ENCODE measurements around the gene PDE5A. TPM values are rescaled to one million over a fixed set of nuclear protein-coding genes. Genes with fewer than 3 reads are reported as not detected.

Gene PDE5A
- polyA plus RNA-seq, 1 donor from 2014 or later = 2.0 TPM

DNA sequence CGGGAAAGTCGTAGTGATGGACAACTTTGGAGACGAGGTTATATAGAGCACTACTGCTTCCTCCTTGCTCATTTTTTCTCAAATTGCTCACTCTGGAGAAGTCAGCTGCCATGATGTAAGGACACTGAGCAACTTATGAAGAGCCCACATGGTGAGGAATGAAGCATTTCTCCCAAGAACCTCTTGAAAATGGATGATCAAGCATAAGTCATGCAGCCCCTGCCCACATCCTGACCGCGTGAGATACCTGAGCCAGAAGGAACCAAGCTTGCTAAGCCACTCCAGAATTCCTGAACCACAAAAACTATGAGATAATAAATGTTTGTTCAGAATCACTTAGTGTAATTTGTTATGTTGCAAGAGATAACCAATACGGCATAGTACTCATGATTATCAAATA, 42.8 kb downstream of the PDE5A start:
- peaks cover 3% of the 10 kb centered on the region for H3K36me3 Mint-ChIP-seq
- no peaks in the 10 kb centered on the region for H3K4me1 Mint-ChIP-seq
- H3K9me3 Mint-ChIP-seq = no peaks in the 10 kb centered on the region
- peaks cover 2% of the 10 kb centered on the region for H3K27me3 Mint-ChIP-seq
- H3K4me3 Mint-ChIP-seq = no peak overlapping the region
- H3K27ac Mint-ChIP-seq = no peak overlapping the region

DNA sequence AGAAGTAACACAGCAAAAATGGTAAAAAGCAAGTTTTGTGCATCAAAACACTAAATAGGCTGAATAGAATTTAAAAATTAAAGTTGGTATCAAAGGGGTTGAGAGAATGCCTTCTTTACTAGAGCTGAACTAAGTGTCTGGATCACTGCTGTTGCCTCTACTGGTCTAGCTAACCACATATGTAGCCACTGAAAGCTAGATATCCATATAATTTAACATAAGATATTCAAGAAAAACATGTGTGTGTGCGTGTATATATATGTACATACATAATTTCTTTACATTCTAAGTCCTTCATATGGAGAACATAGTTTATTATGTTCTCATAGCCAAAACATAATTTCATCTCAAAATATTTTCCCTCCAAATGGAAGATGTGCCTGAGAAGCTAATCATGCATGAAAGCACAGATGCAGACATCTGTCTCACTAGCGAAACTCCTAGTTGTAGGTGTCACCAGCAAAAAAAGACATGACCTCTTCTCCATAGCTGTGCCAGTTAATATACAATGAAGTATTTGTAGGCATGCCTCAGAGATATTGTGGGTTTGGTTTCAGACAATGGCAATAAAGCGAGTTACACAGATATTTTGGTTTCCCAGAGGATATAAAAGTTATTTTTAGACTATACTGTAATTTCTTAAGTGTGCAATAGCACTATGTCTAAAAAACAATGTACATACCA, 47.3 kb downstream of the PDE5A start:
- Mint-ChIP-seq H3K4me3 (no peak overlapping the region), H3K36me3 (peaks cover 3% of the 10 kb centered on the region), H3K4me1 (no peaks in the 10 kb centered on the region), H3K9me3 (no peaks in the 10 kb centered on the region), H3K27ac (no peak overlapping the region), H3K27me3 (peaks cover 4% of the 10 kb centered on the region)

DNA sequence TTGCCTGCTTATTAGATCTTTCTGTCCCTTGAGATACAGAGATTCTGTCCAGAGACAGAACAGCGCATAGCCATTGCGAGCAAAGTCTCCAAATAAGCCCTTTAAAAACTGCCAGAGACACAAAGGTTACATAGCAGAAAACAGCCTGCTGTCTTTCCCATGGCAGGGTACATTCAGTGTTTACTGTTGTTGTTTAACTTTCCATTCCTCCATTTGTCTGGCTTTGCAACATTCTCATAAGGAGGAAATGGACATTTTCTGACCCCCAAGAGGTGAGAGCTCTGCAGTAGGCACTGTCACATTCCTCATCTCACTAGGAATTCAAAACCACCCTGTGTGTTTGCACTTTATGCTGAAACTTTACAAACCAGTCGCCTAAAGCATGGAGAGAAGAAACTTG, 48.3 kb downstream of the PDE5A start:
- no peak overlapping the region for H3K4me3 Mint-ChIP-seq
- no peaks in the 10 kb centered on the region for H3K9me3 Mint-ChIP-seq
- no peaks in the 10 kb centered on the region for H3K4me1 Mint-ChIP-seq
- peaks cover 3% of the 10 kb centered on the region for H3K36me3 Mint-ChIP-seq
- peaks cover 4% of the 10 kb centered on the region for H3K27me3 Mint-ChIP-seq
- no peak overlapping the region for H3K27ac Mint-ChIP-seq

DNA sequence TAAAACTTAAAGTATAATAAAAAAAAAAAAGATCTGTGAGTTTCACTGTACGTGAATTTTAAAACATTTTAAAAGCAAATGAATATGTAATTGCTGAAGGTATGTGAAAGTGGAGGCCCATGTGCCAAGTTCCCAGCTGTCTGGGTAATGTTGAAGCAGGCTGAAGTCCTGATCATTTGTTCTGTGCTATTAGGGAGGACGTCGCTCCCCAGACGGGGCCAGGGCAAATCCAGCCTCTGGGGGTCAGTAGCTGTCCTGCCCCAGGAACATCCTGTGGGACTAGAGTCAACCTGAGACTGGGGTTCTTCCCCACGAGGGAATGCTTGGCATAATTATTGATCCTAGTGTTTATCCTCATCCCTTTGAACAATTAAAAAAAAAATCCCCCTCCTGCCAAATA, 48.8 kb downstream of the PDE5A start:
- Mint-ChIP-seq H3K27me3 (peaks cover 5% of the 10 kb centered on the region), H3K9me3 (peaks cover 0 to under 1% (median 0%) of the 10 kb centered on the region in 3 donors), H3K36me3 (peaks cover 3% of the 10 kb centered on the region), H3K4me3 (no peak overlapping the region), H3K4me1 (no peaks in the 10 kb centered on the region), H3K27ac (no peak overlapping the region)

DNA sequence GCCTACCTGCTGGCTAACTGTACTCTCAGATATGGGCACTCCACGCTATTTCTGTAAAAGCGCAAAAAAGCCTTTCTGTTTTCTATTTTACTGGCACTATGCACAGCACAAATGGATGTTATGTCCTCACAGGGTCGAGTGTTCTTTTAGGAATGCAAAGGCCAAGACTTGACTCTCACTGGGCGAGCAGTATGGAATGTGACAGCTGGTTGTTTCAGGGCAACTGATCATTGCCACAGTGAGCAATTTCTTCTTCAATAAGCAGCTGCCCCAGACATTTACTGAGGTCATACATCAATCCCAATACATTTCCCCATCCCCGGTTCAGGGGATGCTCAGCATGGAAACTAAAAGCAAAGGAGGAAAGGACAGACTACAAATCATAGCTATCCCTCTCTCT, 58.2 kb downstream of the PDE5A start:
- Mint-ChIP-seq H3K9me3 (peaks cover 0 to 8% (median 0%) of the 10 kb centered on the region in 3 donors), H3K4me1 (no peaks in the 10 kb centered on the region)

DNA sequence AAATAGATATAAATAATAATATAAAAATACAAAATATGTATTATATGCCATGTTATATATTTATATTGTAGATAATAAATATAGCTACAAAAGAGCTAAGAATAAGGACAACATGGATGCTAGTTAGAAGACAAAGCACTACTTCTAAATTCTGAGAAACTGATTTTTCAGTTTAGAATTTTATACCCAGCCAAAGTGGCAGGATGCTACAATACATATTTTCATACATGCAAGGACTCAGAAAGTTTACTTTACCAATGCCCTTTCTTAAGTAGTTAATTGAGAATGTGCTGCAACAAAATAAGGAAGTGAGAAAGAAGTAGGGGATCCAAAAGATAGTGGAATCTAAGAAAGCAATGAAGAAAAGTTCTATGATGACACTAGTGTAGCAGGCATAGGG, 64.5 kb downstream of the PDE5A start:
- Mint-ChIP-seq H3K9me3 (peaks cover 6 to 16% (median 9%) of the 10 kb centered on the region in 3 donors), H3K27me3 (no peaks in the 10 kb centered on the region), H3K4me3 (no peak overlapping the region), H3K36me3 (no peaks in the 10 kb centered on the region), H3K27ac (no peak overlapping the region), H3K4me1 (no peaks in the 10 kb centered on the region)

More for the DNA sequence above, 58.2 kb downstream of the PDE5A start:
- Mint-ChIP-seq H3K27me3 (peaks cover 2% of the 10 kb centered on the region), H3K27ac (no peak overlapping the region), H3K36me3 (no peaks in the 10 kb centered on the region), H3K4me3 (no peak overlapping the region)

DNA sequence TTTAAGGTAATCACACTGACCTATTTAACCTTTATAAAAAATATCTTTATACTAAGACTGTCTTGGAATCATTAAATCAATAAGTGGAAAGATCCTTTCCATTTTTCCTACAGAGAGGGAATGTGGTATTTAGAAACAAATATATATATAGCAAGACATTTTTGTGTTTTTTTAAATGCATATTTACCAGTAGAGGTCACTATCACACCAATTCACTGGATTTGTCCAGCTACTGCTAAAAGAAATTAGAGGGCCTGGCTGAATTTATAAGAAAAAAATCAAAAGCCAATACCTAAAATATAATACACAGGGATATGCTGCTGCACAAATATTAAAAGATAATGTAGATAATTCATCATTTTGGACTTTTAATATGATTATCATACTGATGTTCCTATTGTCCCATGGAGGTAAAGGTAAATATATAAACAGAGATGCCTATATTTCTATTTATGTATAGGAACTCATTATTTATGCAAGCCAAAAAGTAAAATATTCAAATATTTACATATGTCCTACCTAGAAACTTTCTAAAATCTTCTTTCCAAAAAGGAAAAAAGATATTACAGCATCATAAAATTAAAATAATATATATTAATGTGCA, 69.5 kb downstream of the PDE5A start:
- no peaks in the 10 kb centered on the region for H3K36me3 Mint-ChIP-seq
- peaks cover 4 to 8% (median 6%) of the 10 kb centered on the region in 3 donors for H3K9me3 Mint-ChIP-seq
- H3K4me1 Mint-ChIP-seq = no peaks in the 10 kb centered on the region
- H3K27ac Mint-ChIP-seq = no peak overlapping the region
- H3K27me3 Mint-ChIP-seq = no peaks in the 10 kb centered on the region
- no peak overlapping the region for H3K4me3 Mint-ChIP-seq

DNA sequence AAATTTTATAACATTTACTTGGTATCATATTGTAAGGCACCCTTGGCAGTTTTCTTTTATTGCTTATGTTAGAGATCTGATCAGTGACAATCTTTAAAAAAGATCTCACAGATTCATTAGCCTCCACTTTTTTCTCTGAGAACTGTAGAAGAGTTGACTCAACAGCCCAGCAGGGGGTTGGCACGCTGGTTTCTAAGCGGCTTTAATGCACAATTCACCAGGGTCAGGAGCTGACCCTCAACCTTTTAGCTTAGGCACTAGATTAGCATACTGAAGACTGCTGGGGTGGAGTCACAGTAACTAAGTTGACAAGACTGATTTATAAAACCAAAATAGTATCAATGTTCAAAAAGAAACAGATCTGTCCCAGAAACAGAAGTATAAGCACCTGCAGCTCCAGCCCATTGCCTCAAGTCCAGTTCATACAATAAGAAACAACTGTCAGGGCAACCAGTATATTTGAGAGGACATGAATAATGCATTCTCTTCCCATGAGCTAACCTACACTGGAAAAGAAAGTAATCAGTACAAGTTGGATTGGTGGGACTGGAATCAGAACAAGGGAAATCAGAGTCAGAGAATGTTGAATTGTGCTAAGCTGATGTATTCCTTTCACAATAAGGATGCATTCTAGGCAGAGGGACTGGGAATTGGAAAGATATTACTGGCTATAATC, 77.6 kb downstream of the PDE5A start:
- Mint-ChIP-seq H3K27ac (no peak overlapping the region), H3K4me1 (peaks cover 0 to 3% (median 0%) of the 10 kb centered on the region in 3 donors), H3K27me3 (no peaks in the 10 kb centered on the region), H3K9me3 (no peaks in the 10 kb centered on the region), H3K36me3 (peaks cover 4% of the 10 kb centered on the region), H3K4me3 (no peak overlapping the region)

DNA sequence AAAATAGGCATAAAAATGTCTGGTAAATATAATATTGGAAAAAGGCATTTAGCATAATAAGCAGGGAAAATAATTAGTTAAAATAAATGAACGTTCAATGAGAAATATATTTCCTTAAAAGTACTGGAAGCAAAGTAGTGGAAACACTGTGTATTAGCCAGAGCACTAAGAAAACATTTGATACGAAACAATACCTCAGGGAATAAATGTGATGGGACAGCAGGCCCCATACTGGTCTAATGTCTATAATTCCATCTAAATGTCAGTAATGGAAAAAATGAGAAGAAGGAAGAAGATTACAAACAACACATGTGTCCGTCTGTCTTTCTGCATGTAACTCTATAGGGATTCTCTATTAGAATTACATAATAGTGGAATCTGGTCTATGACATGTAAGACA, 79.0 kb downstream of the PDE5A start:
- Mint-ChIP-seq H3K27ac (no peak overlapping the region), H3K9me3 (no peaks in the 10 kb centered on the region), H3K4me3 (no peak overlapping the region), H3K4me1 (peaks cover 0 to 3% (median 0%) of the 10 kb centered on the region in 3 donors), H3K27me3 (no peaks in the 10 kb centered on the region), H3K36me3 (peaks cover 4% of the 10 kb centered on the region)

DNA sequence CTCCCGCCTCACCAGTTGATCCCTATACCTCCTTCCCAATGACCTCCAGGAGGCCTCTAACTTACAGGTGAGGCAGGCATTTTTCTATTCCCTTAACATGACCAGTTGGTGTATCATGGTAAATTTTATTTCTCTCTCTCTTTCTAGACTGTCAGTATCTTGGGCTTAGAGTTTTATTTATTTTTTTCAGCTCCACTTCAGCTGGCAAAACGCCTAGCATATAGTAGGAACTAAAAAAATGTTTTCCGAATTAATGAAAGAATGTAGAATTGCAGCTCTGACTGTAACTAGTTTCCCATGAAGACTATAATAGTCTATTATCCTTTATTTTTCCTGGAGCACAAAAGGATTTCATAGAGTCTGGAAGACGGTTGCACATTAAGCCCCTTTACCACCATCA, 84.8 kb downstream of the PDE5A start:
- no peaks in the 10 kb centered on the region for H3K9me3 Mint-ChIP-seq
- no peaks in the 10 kb centered on the region for H3K4me1 Mint-ChIP-seq
- H3K27ac Mint-ChIP-seq = no peak overlapping the region
- H3K4me3 Mint-ChIP-seq = no peak overlapping the region
- H3K36me3 Mint-ChIP-seq = peaks cover 4% of the 10 kb centered on the region
- H3K27me3 Mint-ChIP-seq = no peaks in the 10 kb centered on the region

DNA sequence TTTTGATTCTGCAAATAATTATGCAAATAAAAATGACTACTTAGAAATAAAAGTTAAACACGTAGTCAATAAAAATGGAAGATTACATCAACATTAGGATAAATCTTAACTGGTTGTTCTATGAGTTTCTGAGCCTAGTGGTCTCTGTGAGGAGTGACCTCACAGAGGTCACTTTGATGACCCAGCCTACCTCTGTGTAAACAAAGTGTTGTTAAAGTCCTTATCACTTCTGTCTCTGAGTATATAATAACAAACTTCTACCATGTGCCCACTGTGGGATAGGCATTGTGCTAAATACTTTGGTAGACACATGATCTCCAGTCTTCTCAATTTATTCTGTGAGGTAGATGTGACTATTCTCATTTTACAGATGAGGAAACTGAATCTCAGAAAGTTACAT, 85.4 kb downstream of the PDE5A start:
- Mint-ChIP-seq H3K4me1 (no peaks in the 10 kb centered on the region), H3K4me3 (no peak overlapping the region), H3K9me3 (no peaks in the 10 kb centered on the region), H3K36me3 (peaks cover 4% of the 10 kb centered on the region), H3K27me3 (no peaks in the 10 kb centered on the region), H3K27ac (no peak overlapping the region)

DNA sequence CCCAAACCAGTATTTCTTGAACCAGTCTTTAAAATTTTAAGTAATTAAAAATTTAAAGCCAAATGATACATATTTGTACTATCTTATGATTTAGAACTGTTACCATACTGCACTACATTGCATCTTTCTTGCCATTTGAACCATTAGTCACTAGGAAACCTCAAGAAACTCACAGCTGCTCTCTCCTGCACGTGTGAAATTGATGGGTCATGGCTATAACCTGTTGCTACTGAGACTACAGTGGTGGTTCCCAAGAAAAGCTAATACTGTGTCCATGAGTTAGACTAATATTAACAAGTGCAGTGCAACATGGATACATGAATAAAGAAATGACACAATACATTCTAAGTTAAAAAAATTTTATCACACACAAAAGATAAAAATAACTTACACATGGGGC, 88.4 kb downstream of the PDE5A start:
- peaks cover 6% of the 10 kb centered on the region for H3K36me3 Mint-ChIP-seq
- no peaks in the 10 kb centered on the region for H3K27me3 Mint-ChIP-seq
- H3K4me1 Mint-ChIP-seq = peaks cover 11 to 14% (median 13%) of the 10 kb centered on the region in 3 donors
- H3K4me3 Mint-ChIP-seq = no peak overlapping the region
- H3K9me3 Mint-ChIP-seq = no peaks in the 10 kb centered on the region
- no peak overlapping the region for H3K27ac Mint-ChIP-seq

DNA sequence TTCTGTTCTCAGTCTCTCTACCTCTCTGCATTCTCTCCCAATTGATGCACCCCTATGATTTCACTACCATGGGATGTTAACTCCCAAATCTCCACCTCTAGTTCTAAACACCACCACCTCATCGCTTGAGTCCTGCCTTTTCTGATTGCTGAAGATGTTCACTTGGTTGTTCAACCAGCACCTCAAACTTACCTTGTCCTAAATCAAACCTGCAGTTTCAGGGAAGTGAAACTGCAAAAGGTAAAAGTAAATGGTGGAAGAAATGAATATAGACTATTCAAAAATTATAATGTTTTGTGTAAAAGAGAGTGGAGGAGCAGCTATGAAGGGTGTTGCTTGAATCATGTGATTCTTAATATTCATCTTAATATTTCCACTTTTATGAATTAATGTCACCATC, 91.0 kb downstream of the PDE5A start:
- Mint-ChIP-seq H3K27ac (peak overlapping the region in 2 of 3 donors; percentile 2 to 37), H3K9me3 (no peaks in the 10 kb centered on the region), H3K4me3 (peak overlapping the region; percentile 14 to 89 (median 75)), H3K4me1 (peaks cover 11 to 14% (median 13%) of the 10 kb centered on the region in 3 donors), H3K27me3 (no peaks in the 10 kb centered on the region), H3K36me3 (peaks cover 9% of the 10 kb centered on the region)

DNA sequence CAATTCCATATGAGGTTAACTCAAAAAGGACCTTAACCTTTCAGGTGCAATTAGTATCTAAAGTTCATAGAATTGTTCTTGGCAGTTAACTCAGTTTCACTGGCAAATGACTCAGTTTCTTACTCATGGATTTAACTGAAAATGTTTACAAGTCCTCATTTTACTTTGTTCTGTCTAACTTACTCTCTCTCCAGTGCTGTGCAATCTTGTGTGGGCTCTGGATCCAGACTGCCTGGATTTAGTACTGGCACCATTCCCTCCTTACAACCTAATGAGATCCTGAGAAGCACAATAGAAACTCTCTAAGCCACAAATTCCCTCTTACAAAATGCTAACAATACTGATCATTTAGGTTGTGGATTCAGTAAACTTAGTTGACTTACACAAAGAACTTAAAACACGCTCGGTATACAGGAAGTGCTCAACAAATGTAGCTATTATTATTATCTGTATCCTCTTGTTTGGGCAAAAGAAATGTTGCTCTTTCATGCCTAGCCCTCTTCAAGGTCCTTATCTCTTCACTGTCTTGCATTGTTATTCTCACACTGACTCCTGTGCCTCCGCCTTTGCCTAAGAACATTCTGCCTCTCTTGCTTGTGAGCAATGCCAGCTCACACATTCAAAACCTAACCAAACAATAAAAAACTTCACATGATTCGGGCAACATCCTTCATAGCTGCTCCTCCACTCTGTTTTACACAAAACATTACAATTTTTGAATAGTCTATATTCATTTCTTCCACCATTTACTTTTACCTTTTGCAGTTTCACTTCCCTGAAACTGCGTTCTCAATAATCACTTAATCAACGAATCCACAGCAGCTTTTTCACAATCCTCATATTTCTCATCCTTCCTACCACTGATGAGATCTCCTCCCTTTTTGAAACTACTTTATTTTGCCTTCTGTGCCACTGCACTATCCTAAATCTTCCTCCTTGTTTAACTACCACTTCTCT, 91.8 kb downstream of the PDE5A start:
- peak overlapping the region; percentile 14 to 89 (median 75) for H3K4me3 Mint-ChIP-seq
- no peaks in the 10 kb centered on the region for H3K9me3 Mint-ChIP-seq

DNA sequence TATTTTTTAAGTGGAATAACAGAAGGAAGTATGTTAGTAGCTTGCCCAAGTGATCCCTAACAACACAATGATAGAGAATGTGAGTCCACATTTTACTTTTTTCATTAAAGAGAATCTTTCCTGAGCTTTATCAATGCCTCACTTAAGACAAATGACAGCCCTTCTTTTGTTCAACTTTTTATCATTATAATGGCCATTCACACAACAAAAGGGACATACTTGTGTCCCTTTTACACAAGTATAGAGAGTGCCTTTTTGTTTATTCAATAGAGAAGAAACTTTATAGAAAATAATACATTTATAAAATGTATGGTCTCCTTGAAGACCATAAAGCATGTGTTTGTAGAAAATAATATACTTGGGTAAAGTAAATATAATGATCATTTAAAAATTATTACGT, 96.3 kb downstream of the PDE5A start:
- Mint-ChIP-seq H3K4me1 (peaks cover 6 to 8% (median 8%) of the 10 kb centered on the region in 3 donors), H3K9me3 (no peaks in the 10 kb centered on the region), H3K4me3 (no peak overlapping the region), H3K36me3 (peaks cover 9% of the 10 kb centered on the region), H3K27ac (no peak overlapping the region), H3K27me3 (no peaks in the 10 kb centered on the region)

More for the DNA sequence above, 91.8 kb downstream of the PDE5A start:
- peak overlapping the region in 2 of 3 donors; percentile 3 to 37 for H3K27ac Mint-ChIP-seq
- peaks cover 5% of the 10 kb centered on the region for H3K36me3 Mint-ChIP-seq
- H3K4me1 Mint-ChIP-seq = peaks cover 11 to 14% (median 13%) of the 10 kb centered on the region in 3 donors
- no peaks in the 10 kb centered on the region for H3K27me3 Mint-ChIP-seq

All from IgD-negative memory B cell (primary cell).